Neutrophil (primary cell): ENCODE measurements around the gene GOLGA6B.
"Not testable (repeated sequence)": the region's sequence is repeated elsewhere in the genome, so short reads cannot be mapped to it uniquely, and the experiment has no call there.

Experiments used
- H3K27ac ChIP-seq: fragments of 200-600 bp; sonication (generic); 2 replicates; pipeline ENCODE4 v1.5.1; 2016; ENCODE audit warnings: mild to moderate bottlenecking, moderate library complexity
- H3K27me3 ChIP-seq: fragments of 200-600 bp; sonication (generic); 2 replicates; pipeline ENCODE4 v1.6.0; 2016; ENCODE audit warnings: mild to moderate bottlenecking
- H3K36me3 ChIP-seq: fragments of 200-600 bp; sonication (generic); 2 replicates; pipeline ENCODE4 v1.5.1; 2017
- H3K4me1 ChIP-seq, 2 experiments: fragments of 200-600 bp in 1 of 2; sonication (generic) in 1 of 2; 1 replicate in 1 of 2; 2 replicates in 1 of 2; pipeline versions ENCODE4 v1.5.1 to v1.6.1; 2013 to 2016; ENCODE audit warnings: low read depth in 1 of 2, low read length in 1 of 2, mild to moderate bottlenecking in 1 of 2, moderate library complexity in 1 of 2; ENCODE audit not compliant: control insufficient read depth in 1 of 2, insufficient read depth in 1 of 2
- H3K4me3 ChIP-seq, 2 experiments: fragments of 200-600 bp in 1 of 2; sonication (generic) in 1 of 2; 1 replicate in 1 of 2; 2 replicates in 1 of 2; pipeline ENCODE4 v1.5.1; 2013 to 2016; ENCODE audit warnings: low read depth in 1 of 2, low read length in 1 of 2, mild to moderate bottlenecking in 1 of 2, moderate library complexity in 1 of 2
- H3K9me3 ChIP-seq: fragments of 200-600 bp; sonication (generic); 2 replicates; pipeline ENCODE4 v1.5.1; 2016
- TF ChIP-seq, protein P1 (sequence below): fragments of 200-600 bp; sonication (generic); IDR thresholded peaks from 2 replicates; pipeline ENCODE4 v1.5.1; 2016; ENCODE audit warnings: antibody characterized with exemption

The GOLGA6B gene, protein sequence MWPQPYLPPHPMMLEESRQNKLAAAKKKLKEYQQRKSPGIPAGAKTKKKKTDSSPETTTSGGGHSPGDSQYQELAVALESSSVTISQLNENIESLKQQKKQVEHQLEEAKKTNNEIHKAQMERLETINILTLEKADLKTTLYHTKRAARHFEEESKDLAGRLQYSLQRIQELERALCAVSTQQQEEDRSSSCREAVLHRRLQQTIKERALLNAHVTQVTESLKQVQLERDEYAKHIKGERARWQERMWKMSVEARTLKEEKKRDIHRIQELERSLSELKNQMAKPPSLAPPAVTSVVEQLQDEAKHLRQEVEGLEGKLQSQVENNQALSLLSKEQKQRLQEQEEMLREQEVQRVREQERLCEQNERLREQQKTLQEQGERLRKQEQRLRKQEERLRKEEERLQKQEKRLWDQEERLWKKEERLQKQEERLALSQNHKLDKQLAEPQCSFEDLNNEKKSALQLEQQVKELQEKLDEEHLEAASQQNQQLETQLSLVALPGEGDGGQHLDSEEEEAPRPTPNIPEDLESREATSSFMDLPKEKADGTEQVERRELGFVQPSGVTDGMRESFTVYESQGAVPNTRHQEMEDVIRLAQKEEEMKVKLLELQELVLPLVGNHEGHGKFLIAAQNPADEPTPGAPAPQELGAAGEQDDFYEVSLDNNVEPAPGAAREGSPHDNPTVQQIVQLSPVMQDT

DNA sequence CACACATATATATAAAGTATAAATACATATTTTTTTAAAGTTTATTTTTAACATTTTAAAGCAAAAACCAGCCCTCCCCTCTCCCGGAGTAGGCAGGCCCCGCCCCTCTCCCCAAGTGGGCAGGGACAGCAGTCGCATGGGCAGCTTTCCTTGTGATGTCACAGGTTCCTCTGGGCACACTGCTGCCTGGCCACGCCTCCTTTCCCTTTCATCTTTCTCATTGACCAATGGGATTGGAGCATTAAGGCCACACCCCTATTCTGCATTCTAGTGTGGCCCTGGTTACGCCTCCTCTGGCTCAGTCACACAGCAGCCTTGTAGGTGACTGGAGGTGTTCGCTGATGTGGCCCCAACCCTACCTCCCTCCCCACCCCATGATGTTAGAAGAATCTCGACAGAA is at the start of gene GOLGA6B:
Gene GOLGA6B, plus strand, starts transcription at position 301 of the 400 bp plus-strand sequence. Its CDS starts 41 bp downstream, at position 342.
- not testable (repeated sequence) for H3K27ac ChIP-seq, H3K4me1 ChIP-seq, H3K27me3 ChIP-seq, H3K36me3 ChIP-seq, H3K9me3 ChIP-seq, H3K4me3 ChIP-seq

GRCh38 chr15:72604794-72605193 is 49.7 kb upstream of the GOLGA6B start:
- Histone ChIP-seq H3K4me3 (no peak overlapping the region), H3K9me3 (no peaks in the 10 kb centered on the region), H3K27me3 (no peaks in the 10 kb centered on the region), H3K4me1 (no peaks in the 10 kb centered on the region), H3K36me3 (no peaks in the 10 kb centered on the region), H3K27ac (no peak overlapping the region)
- TF ChIP-seq, protein P1, sequence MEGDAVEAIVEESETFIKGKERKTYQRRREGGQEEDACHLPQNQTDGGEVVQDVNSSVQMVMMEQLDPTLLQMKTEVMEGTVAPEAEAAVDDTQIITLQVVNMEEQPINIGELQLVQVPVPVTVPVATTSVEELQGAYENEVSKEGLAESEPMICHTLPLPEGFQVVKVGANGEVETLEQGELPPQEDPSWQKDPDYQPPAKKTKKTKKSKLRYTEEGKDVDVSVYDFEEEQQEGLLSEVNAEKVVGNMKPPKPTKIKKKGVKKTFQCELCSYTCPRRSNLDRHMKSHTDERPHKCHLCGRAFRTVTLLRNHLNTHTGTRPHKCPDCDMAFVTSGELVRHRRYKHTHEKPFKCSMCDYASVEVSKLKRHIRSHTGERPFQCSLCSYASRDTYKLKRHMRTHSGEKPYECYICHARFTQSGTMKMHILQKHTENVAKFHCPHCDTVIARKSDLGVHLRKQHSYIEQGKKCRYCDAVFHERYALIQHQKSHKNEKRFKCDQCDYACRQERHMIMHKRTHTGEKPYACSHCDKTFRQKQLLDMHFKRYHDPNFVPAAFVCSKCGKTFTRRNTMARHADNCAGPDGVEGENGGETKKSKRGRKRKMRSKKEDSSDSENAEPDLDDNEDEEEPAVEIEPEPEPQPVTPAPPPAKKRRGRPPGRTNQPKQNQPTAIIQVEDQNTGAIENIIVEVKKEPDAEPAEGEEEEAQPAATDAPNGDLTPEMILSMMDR: no peak

DNA sequence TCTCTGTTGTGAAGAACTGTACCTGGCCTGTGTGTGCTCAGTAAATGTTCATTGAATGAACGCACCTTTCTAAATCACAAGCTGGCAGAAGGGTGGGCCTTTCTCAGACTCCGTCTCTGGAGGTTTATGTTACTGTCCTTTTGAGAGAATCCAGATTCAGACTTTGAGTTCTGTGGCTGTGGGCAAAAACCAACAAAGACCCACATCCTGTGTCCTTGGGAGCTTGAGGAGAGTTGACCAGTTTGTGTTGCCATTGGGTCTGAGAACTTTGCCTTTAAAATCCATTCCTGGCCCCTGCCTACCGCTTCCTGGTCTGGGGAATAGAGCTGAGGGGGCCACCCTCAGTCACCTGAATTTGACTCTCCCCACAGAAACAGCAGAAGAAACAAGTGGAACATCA is 46.4 kb upstream of the GOLGA6B start:
- not testable (repeated sequence) for H3K27me3 ChIP-seq, H3K4me3 ChIP-seq, H3K27ac ChIP-seq, H3K36me3 ChIP-seq, H3K4me1 ChIP-seq, H3K9me3 ChIP-seq

DNA sequence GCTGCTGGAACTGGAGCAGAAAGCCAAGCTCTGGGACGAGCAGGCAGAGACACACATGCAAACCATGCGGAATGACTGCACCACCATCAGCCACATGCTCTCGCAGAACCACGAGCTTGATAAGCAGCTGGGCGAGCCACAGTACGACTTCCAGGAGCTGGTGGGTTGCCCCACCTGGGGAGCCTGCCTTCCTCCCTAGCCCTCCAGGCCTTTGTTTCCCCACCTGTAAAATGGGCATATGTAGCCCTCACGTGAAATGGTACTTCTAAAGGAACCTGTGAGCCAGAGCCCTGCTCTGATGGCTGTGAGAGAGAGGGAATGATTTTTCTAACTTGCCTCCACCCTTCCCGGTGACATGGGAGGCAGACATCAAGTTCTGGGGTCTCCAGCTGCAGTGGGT is 44.6 kb upstream of the GOLGA6B start:
- Histone ChIP-seq H3K4me3 (no peak overlapping the region), H3K9me3 (no peaks in the 10 kb centered on the region), H3K4me1 (no peaks in the 10 kb centered on the region), H3K27me3 (no peaks in the 10 kb centered on the region), H3K27ac (no peak overlapping the region), H3K36me3 (no peaks in the 10 kb centered on the region)
- TF ChIP-seq, protein P1: no peak

- not testable (repeated sequence) for H3K4me3 ChIP-seq, H3K36me3 ChIP-seq, H3K9me3 ChIP-seq, H3K4me1 ChIP-seq, H3K27ac ChIP-seq, H3K27me3 ChIP-seq
Measured at GRCh38 chr15:72612324-72612723, 42.2 kb upstream of the GOLGA6B start.

DNA sequence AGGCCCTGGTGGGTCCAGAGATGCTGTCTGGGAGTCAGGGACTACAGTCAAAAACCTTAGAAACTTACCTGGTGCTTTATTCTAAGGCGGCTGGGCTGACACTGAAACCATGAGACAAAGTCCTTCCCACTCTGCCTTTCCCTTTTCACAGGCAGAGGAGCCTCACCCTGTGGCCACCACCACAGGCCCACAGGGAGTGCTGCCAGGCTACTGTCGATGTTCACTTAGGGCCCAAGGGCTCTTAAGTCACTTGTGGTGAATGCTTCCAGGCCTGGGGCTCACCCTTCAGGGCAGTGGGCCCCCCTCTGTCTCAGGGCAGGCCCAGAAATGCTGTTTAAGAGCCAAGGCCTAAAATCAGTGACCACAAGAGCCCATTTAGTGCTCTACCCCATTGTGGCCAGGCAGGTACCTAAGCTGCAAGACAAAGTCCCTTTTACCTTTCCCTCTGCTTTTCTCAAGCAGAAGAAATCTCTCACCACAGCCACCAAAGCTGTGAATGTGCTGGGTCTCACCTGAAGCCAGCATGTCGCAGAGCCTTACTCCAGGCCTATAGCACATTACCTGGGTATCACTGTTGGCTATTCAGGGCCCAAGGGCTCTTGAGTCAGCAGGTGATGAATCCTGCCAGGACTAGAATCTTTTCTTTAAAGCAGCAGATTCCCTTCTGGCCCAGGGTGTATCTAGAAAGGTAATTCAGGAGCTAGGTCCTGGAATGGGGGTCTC is 39.5 kb upstream of the GOLGA6B start:
- TF ChIP-seq, protein P1: no peak
- Histone ChIP-seq H3K36me3 (no peaks in the 10 kb centered on the region), H3K9me3 (no peaks in the 10 kb centered on the region), H3K27ac (no peak overlapping the region), H3K4me1 (no peaks in the 10 kb centered on the region), H3K4me3 (no peak overlapping the region), H3K27me3 (no peaks in the 10 kb centered on the region)

DNA sequence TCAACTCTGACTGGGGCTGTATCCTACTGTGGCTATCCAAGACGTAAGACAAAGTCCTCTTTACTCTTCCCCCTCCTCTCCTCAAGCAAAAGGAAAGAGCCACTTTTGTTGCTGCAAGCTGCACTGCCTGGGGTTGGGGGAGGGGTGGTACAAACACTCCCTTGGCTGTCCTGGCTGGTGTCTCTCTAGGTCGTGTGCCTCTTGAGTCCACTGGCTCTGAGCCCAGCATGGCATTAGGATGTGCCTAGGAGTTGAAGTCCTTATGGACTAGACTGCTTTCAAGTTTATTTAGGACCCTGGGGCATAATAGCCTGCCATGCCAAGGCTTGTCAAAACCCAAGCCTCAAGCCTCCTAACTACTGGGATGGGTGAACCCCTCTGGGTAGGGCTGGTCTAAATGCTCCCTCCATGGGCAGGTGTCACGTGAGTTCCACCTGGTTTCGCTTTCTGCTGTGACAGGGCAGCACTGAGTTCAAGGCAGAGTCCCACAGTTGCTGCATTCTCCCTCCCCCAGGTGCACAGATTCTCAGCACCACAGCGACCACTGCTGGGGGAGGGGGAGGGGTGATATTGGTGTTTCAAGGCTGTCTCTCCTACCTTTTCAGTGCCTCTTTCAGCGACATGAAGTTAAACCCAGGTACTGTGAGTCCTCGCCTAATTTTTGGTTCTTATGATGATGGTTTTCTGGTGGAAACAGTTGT is 38.8 kb upstream of the GOLGA6B start:
- not testable (repeated sequence) for H3K4me3 ChIP-seq, H3K36me3 ChIP-seq, H3K27me3 ChIP-seq, H3K27ac ChIP-seq, H3K9me3 ChIP-seq, H3K4me1 ChIP-seq
